Placental pericyte (primary cell): ENCODE data around the gene SIGLEC9. TPM values are rescaled to one million over a fixed set of nuclear protein-coding genes. Genes with fewer than 3 reads are reported as not detected.

Experiments
- total RNA-seq: library from RNA; depleted of rRNA; stranded (reverse); fragments of >200 nt; gene quantifications from 2 replicates; pipeline ENCODE4 v1.2.3, GENCODE V29; 2012

The SIGLEC9 gene
- 0.22 TPM in 1 of 2 replicates, not detected in the other for total RNA-seq

GRCh38 chr19:51124729-51125128, at the start of gene SIGLEC9:
SIGLEC9 (plus strand) TSS chr19:51124906; CDS start chr19:51124975, 69 bp downstream.

GRCh38 chr19:51082611-51083010, 42.1 kb upstream of the SIGLEC9 start, which contains the start of gene KLK14:
KLK14 (minus strand) TSS chr19:51082887; CDS start chr19:51082614, 273 bp downstream.

DNA sequence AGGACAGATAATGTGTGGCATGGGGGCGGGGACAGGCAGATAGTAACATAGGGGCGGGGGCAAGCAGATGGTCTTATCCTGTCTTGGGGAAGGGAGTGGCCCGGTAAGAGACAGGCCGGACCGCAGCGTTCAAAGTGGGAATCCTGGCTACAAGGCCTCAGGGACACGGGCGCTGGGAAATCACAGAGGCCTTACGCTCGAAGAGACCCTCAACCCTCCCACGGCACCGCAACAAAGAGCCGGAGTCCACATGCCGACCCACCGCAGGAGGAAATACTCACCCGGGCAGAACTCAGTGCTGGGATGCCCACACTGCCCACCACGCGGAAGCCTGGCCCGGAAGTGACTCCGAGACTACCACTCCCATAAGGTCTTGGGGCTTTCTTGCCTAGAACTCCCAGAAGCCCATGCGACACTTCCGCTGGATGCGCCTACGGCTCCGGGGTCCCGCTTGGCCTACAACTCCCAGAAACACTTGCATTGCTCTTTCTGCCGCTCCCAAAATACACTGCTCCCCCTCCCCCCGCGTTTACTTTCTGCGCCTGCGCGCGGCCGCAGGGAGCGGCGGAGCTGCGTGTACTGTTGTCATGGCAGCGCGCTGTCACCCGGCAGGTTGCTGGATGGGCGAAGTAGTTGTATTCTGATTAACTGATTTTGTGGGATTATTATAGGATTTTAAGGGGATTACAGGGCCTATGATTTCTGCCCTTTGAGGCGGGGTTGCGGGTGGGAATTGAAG, 16.5 kb upstream of the SIGLEC9 start, which contains the start of gene CTU1:
Gene CTU1, minus strand, starts transcription at position 344 of the 739 bp plus-strand sequence. CDS start 3,840 bp downstream, outside the sequence.

GRCh38 chr19:51142119-51142518, 17.4 kb downstream of the SIGLEC9 start, which contains the start of gene SIGLEC7:
SIGLEC7 (plus strand) TSS chr19:51142301; CDS start chr19:51142370, 69 bp downstream.

Other genes starting within 250 kb of the SIGLEC9 start
- gene KLK4, start 213.5 kb upstream of the SIGLEC9 start, total RNA-seq: not detected in 2 replicates
- 0.14 TPM in 1 of 2 replicates, not detected in the other for gene KLK5, start 171.9 kb upstream of the SIGLEC9 start, total RNA-seq
- gene KLK6, start 155.3 kb upstream of the SIGLEC9 start, total RNA-seq: not detected in 2 replicates
- gene KLK7, start 141.0 kb upstream of the SIGLEC9 start, total RNA-seq: not detected in 2 replicates
- gene KLK8, start 123.3 kb upstream of the SIGLEC9 start, total RNA-seq: not detected in 2 replicates
- not detected in 2 replicates for gene KLK10, start 105.2 kb upstream of the SIGLEC9 start, total RNA-seq
- not detected in 2 replicates for gene KLK11, start 98.3 kb upstream of the SIGLEC9 start, total RNA-seq
- gene KLK12, start 89.9 kb upstream of the SIGLEC9 start, total RNA-seq: not detected in 2 replicates
- not detected in 2 replicates for gene KLK13, start 59.8 kb upstream of the SIGLEC9 start, total RNA-seq
- not detected in 2 replicates for gene KLK14, start 42.0 kb upstream of the SIGLEC9 start, total RNA-seq
- gene CTU1, start 16.5 kb upstream of the SIGLEC9 start, total RNA-seq: 5.9 and 6.3 TPM in 2 replicates
- gene SIGLEC7, start 17.4 kb downstream of the SIGLEC9 start, total RNA-seq: not detected in 2 replicates
- not detected in 2 replicates for gene CD33, start 100.2 kb downstream of the SIGLEC9 start, total RNA-seq
- gene SIGLECL1, start 126.2 kb downstream of the SIGLEC9 start, total RNA-seq: not detected in 2 replicates
- gene IGLON5, start 186.7 kb downstream of the SIGLEC9 start, total RNA-seq: not detected in 2 replicates
- gene VSIG10L, start 217.2 kb downstream of the SIGLEC9 start, total RNA-seq: 0.88 and 1.4 TPM in 2 replicates
- gene ETFB, start 241.5 kb downstream of the SIGLEC9 start, total RNA-seq: 51.1 and 111 TPM in 2 replicates
- gene CLDND2, start 244.1 kb downstream of the SIGLEC9 start, total RNA-seq: not detected in 2 replicates
- not detected in 2 replicates for gene NKG7, start 247.7 kb downstream of the SIGLEC9 start, total RNA-seq